Fibroblast of the aortic adventitia (primary cell): Measurements from ENCODE around the gene KSR1. TPM values are rescaled to one million over a fixed set of nuclear protein-coding genes. Genes with fewer than 3 reads are reported as not detected.

Experiments used
- DNase-seq: peaks from one replicate; pipeline ENCODE4 v3.0.0-alpha.2; 2010; ENCODE audit warnings: low read depth
- H3K4me3 ChIP-seq: 2 replicates; pipeline ENCODE4 v1.5.1; 2011; ENCODE audit warnings: low read depth, mild to moderate bottlenecking, control low read depth, low read length, moderate library complexity
- total RNA-seq: library from RNA; depleted of rRNA; stranded (reverse); fragments of >200 nt; gene quantifications from 2 replicates; pipeline ENCODE4 v1.2.3, GENCODE V29; 2012; ENCODE audit warnings: low replicate concordance
- TF ChIP-seq, protein P1 (sequence below): IDR thresholded peaks from 2 replicates; pipeline ENCODE4 v1.5.1; 2011; ENCODE audit warnings: mild to moderate bottlenecking, low read length, control low read depth, inconsistent platforms; ENCODE audit not compliant: insufficient read depth

Gene KSR1
- total RNA-seq, 1 donor, result 19.4 TPM

DNA sequence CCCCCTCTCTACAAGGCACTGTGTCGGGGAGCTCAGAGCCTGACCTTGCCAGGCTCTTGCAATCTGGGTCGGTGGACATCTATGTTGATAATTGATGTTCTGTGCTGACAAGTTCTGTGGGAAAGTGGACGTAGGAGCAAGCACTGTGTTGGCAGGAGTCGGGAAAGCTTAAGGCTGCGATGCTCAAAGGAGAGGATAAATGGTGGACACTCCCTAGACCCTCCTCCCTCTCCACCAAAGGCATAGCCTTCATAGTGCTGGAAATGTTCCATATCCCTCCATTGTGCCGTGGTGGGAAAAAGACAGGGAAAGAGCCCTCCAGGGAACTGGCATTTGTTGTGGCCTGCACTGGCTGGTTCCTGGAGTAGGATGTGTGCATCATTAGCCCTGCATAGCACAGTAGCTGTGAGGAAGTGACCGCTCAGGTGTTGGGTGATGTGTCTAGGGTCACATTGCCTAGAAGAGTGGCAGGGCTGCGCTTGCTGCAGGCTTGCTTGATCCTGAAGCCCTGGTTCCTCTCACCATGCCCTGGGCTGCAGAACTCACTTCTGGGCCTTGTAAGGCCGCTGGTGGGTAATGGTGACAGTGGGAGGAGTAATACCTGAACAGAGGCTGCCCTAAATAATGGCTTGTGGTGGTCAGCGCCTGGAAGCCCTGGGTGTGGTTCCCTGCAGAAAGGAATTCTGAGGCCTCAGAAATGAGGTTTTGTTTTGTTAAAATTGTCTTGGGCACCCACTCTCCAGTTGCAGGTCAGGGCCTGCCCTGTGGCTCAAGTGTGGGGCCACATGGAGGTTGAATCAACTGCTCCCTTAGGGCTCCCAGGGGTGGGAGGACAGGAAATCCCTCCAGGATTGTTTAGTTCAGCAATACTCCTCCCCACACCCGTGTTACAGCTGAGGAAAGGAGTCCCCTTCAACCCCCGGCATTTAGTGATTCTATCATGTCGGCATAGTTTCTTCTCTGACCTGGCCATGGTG lies 62.6 kb downstream of the KSR1 start:
- TF ChIP-seq, protein P1, sequence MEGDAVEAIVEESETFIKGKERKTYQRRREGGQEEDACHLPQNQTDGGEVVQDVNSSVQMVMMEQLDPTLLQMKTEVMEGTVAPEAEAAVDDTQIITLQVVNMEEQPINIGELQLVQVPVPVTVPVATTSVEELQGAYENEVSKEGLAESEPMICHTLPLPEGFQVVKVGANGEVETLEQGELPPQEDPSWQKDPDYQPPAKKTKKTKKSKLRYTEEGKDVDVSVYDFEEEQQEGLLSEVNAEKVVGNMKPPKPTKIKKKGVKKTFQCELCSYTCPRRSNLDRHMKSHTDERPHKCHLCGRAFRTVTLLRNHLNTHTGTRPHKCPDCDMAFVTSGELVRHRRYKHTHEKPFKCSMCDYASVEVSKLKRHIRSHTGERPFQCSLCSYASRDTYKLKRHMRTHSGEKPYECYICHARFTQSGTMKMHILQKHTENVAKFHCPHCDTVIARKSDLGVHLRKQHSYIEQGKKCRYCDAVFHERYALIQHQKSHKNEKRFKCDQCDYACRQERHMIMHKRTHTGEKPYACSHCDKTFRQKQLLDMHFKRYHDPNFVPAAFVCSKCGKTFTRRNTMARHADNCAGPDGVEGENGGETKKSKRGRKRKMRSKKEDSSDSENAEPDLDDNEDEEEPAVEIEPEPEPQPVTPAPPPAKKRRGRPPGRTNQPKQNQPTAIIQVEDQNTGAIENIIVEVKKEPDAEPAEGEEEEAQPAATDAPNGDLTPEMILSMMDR, result no peak
- DNase-seq, result no peak
- no peak overlapping the region for H3K4me3 ChIP-seq

DNA sequence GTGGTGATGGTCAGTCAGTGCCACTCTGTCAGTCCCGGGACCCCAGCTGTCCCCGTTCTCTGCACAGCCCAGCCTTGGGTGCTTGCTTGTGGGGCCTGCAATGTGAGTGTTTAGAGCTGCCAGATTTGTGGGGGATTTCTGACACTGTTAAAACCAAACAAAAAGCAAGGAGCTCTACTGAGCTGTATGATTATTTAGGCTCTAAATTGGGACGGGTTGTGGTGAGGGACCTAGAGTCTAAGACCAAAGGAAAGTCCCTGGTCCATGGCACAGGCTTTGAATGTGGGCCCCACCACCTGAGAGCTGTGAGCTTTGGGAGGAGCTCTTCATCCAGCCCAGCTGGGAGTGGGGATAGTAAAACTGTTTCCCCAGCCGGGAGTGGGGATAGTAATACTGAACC lies 63.3 kb downstream of the KSR1 start:
- TF ChIP-seq, protein P1, result no peak
- no peak for DNase-seq
- H3K4me3 ChIP-seq, result no peak overlapping the region

DNA sequence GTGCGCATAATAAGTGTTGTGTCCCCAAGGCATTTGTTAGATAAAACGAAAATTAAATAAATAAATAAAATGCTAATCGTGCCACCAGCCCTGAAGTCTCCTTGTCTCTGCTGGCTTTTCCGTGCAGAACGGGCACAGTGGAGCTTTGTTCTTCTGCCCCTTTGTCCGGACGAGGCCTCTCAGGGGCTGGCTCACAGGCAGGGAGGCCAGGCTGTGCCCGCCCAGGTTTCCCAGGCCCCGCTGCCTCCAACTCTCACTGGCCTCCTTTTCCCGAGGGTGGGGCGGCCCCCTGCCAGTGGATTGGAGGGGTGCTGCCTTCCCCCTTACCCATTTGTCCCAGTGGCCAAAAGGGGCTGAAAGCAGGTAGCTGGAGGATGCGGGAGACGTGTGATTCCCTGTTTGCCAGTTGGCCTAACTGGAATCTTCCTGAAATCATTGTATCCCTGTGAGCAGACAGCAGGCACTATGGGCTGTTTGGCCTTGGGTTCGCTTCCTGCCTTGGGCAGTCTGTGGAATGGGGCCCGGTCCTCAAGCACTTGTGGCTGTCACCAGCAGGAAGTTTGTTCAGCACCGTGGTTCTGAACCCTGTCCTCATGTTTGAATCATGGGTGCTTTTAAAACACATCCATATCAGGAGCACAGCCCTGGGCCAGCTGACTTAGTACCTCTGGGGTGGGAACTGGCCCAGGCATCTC lies 64.4 kb downstream of the KSR1 start:
- no peak overlapping the region for H3K4me3 ChIP-seq
- no peak for DNase-seq
- TF ChIP-seq, protein P1, result no peak

DNA sequence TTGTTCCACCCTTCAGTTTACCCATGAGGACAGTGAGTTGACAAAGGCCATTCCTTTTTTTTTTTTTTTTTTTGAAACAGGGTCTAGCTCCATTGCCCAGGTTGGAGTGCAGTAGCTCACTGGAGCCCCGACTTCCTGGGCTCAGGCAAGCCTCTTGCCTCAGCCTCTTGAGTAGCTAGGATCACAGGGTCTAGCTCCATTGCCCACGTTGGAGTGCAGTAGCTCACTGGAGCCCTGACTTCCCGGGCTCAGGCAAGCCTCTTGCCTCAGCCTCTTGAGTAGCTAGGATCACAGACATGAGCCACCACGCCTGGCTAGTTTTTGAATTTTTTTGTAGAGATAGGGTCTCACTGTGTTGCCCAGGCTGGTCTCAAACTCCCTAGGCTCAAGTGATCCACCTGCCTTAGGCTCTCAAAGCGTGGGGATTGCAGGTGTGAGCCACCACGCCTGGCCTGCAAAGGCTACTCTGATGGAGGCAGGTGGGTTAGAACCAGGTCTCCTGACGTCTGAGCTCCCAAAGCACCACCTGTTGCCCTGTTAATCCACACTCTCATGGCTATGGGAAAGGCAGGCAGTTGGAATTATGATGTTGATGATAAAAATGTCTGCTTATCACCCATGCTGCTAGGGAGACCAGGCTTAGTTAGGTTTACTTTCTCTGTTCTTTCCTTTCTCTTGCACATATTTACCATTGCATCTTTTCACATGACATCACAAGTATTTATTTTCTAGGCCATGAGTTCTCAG lies 65.2 kb downstream of the KSR1 start:
- TF ChIP-seq, protein P1, result no peak
- H3K4me3 ChIP-seq, result no peak overlapping the region
- DNase-seq, result no peak

DNA sequence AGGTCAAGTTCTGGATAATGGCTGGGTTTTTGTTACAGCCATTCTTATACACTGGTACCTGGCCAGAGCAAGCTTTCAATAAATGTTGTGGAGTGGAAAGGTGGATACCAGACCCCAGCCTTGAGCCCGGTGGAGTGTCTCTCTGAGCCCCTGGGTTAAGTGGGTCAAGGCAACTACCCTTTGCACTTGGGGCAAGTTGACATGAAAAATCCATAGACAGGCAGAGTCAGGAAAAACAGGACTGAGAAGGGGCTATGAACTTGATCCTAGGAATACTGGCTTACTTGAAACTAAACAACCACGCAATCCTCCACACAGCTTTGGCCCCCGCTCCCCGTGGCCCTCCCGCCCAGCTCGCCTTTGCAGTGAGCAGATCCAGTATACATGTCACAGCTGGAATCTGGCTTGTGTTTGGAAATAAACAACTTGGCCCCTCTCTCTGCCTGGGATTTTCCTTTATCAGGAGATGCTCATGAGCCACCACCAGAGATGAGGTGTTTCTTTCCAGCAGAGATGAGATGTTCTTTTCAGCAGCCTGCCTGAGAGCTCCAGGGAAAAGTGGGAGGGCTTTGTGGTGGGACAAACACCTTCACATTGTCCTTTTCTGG lies 65.9 kb downstream of the KSR1 start:
- DNase-seq, result no peak
- TF ChIP-seq, protein P1, result no peak

DNA sequence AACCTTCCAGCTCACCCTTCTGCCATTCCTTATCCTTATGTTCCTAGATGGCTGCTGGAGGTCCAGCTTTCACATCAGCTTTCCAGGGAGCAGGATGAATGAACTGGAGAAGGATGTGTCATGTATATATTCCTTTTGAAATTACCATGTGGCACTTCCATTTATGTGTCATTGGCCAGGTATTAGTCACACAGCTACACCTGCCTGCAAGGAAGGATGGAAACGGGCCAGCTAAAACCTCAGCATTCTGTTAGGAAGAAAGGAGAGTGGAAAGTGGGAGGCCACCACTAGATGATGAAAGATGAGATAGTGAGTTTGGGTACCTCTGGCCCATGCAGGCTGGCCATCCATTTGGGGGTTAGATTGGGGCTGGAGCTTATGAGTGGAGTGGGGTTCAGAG lies 67.5 kb downstream of the KSR1 start:
- no peak overlapping the region for H3K4me3 ChIP-seq
- no peak for DNase-seq
- TF ChIP-seq, protein P1, result no peak

More for the DNA sequence above, 65.9 kb downstream of the KSR1 start:
- H3K4me3 ChIP-seq, result no peak overlapping the region
